T-helper 17 cell (primary cell): Measurements from ENCODE around the gene EIF5. TPM values are rescaled to one million over a fixed set of nuclear protein-coding genes. Genes with fewer than 3 reads are reported as not detected.
A peak's percentile ranks its signal among the peaks of the same experiment; 100 is the strongest.
"Not testable (repeated sequence)": the region's sequence is repeated elsewhere in the genome, so short reads cannot be mapped to it uniquely, and the experiment has no call there.

Source experiments
- ATAC-seq: fragments of 150-1000 bp; cut with Tn5 transposase; 2 replicates; pipeline ENCODE4 v1.10.0; 2021; ENCODE audit warnings: mild to moderate bottlenecking, moderate library complexity
- DNase-seq, 3 donors: peaks; one replicate each; pipeline versions ENCODE4 v3.0.0 to v3.0.0-alpha.2; 2020 to 2021
- H3K9me3 ChIP-seq: one replicate; pipeline ENCODE4 v1.7.0; 2013; ENCODE audit warnings: low read length, mild to moderate bottlenecking; ENCODE audit not compliant: control insufficient read depth, poor library complexity, severe bottlenecking
- H3K27ac Mint-ChIP-seq: one replicate; pipeline ENCODE4 v1.8.0; 2022; ENCODE audit warnings: mild to moderate bottlenecking, moderate library complexity, mixed read lengths
- H3K27me3 Mint-ChIP-seq: one replicate; pipeline ENCODE4 v1.8.0; 2022; ENCODE audit warnings: mixed read lengths
- H3K36me3 Mint-ChIP-seq: one replicate; pipeline ENCODE4 v1.8.0; 2022; ENCODE audit warnings: low read depth, mixed read lengths
- H3K4me1 Mint-ChIP-seq: one replicate; pipeline ENCODE4 v1.8.0; 2022; ENCODE audit warnings: mild to moderate bottlenecking, mixed read lengths
- H3K4me3 Mint-ChIP-seq: one replicate; pipeline ENCODE4 v1.8.0; 2022; ENCODE audit warnings: mild to moderate bottlenecking, moderate library complexity, mixed read lengths
- total RNA-seq, 4 donors: library from RNA in 2 of 4; stranded (reverse) in 2 of 4; gene quantifications; one replicate each; pipeline ENCODE4 v1.2.3 and lab custom pipeline; 2022 to 2026

EIF5 gene
- total RNA-seq, 2 donors from 2014 or later = 649 to 800 TPM

DNA sequence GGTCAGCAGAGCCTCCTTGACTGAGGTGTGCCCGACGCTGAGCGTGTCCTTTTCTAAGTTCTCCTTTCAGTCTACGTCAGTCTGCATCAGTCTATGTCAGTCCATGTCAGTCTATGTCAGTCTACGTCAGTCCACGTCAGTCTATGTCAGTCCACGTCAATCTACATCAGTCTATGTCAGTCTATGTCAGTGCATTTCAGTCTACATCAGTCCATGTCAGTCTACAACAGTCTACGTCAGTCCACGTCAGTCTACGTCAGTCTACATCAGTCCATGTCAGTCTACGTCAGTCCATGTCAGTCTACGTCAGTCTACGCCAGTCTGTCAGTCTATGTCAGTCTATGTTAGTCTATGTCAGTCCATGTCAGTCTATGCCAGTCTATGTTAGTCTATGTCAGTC lies 15.9 kb downstream of the EIF5 start:
- DNase-seq (no peak), ATAC-seq (no peak)
- H3K27ac Mint-ChIP-seq = no peak overlapping the region
- H3K36me3 Mint-ChIP-seq = peaks cover 5% of the 10 kb centered on the region
- peaks cover 8% of the 10 kb centered on the region for H3K27me3 Mint-ChIP-seq
- no peak overlapping the region for H3K4me3 Mint-ChIP-seq
- H3K9me3 ChIP-seq = no peaks in the 10 kb centered on the region
- peaks cover 2% of the 10 kb centered on the region for H3K4me1 Mint-ChIP-seq

DNA sequence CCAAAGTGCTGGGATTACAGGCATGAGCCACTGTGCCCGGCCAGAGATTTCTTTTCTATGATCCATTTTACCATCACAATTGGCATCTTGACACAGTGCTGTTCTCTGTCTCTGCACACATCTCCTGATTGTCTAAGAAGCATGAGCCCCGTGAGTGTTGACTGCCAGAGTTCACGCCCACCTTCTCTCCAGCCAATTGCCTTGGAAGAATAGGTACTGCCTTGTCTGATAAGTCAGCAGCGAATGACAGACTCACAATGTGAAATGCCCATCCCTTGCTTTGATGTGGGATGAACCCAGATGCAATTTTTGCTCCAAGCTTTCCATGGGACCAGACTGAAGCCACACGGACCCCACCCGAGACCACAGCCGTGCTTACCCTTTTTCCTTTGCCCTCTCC lies 19.3 kb downstream of the EIF5 start:
- no peaks in the 10 kb centered on the region for H3K9me3 ChIP-seq
- no peak overlapping the region for H3K4me3 Mint-ChIP-seq
- ATAC-seq (no peak), DNase-seq (no peak)
- peaks cover 8% of the 10 kb centered on the region for H3K27me3 Mint-ChIP-seq
- H3K36me3 Mint-ChIP-seq = peaks cover 5% of the 10 kb centered on the region
- no peak overlapping the region for H3K27ac Mint-ChIP-seq
- peaks cover 8% of the 10 kb centered on the region for H3K4me1 Mint-ChIP-seq

DNA sequence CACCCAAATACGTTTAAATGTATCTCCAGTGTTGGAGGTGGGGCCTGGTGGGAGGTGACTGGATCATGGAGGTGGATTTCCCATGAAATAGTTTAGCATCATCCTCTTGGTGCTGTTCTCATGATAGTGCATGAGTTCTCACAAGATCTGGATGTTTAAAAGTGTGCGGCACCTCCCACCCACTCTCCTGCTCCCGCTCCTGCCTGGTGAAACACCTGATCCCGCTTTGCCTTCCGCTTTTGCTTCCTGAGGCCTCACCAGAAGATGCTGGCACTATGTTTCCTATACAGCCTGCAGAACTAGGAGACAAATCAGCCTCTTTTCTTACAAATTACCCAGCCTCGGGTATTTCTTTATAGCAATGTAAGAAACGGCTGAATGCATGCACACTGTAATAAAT lies 20.1 kb downstream of the EIF5 start:
- Mint-ChIP-seq H3K27ac (no peak overlapping the region), H3K4me3 (no peak overlapping the region), H3K27me3 (peaks cover 8% of the 10 kb centered on the region), H3K4me1 (peaks cover 8% of the 10 kb centered on the region), H3K36me3 (peaks cover 5% of the 10 kb centered on the region)
- no peaks in the 10 kb centered on the region for H3K9me3 ChIP-seq
- ATAC-seq (no peak), DNase-seq (no peak)

DNA sequence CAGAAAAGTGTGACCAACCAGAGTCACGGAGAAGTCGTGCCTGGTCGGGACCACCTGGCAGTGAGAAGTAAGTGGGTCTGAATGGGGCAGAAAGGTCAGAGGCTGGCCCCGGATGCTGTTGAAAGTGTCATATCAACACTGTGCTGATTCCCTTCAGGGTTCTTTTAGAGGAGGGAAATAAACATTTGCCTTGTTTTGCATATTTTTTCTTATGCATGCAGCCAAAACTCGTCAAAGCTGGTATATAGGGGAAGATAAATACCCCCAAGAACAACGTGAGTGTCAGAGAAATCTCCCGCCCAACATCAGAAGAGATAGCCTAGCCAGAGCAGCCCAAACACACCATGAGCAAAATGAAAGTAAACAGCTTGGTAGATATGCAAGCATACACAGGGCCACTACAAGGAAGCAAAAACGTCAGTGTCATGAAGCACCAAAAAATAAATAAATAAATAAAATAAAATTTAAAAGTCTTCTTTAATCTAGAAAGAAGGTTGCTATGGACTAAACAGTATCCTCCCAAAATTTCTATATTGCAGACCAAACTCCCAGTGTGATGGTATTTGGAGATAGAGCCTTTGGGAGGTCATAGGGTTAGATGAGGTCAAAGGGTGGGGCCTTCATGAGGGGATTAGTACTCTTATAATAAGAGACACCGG lies 22.1 kb downstream of the EIF5 start:
- peaks cover 8% of the 10 kb centered on the region for H3K4me1 Mint-ChIP-seq
- H3K27ac Mint-ChIP-seq = no peak overlapping the region
- H3K27me3 Mint-ChIP-seq = peaks cover 16% of the 10 kb centered on the region
- ATAC-seq (no peak), DNase-seq (no peak)
- no peaks in the 10 kb centered on the region for H3K9me3 ChIP-seq
- H3K4me3 Mint-ChIP-seq = peak overlapping the region; percentile 9
- H3K36me3 Mint-ChIP-seq = peaks cover 5% of the 10 kb centered on the region

DNA sequence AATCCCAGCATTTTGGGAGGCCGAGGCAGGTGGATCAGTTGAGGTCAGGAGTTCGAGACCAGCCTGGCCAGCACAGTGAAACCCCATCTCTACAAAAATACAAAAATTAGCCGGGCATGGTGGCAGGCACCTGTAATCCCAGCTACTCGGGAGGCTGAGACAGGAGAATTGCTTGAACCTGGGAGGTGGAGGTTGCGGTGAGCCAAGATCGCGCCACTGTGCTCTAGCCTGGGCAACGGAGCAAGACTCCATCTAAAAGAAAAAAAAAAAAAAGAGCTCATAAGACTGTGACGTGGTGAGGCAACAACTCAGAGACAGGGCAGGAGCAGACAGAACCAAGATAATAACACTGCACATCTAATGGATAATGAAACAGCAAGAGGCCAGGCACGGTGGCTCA lies 23.5 kb downstream of the EIF5 start:
- H3K27me3 Mint-ChIP-seq = peaks cover 10% of the 10 kb centered on the region
- H3K36me3 Mint-ChIP-seq, DNase-seq, ATAC-seq, H3K27ac Mint-ChIP-seq, H3K9me3 ChIP-seq, H3K4me1 Mint-ChIP-seq, H3K4me3 Mint-ChIP-seq: not testable (repeated sequence)

DNA sequence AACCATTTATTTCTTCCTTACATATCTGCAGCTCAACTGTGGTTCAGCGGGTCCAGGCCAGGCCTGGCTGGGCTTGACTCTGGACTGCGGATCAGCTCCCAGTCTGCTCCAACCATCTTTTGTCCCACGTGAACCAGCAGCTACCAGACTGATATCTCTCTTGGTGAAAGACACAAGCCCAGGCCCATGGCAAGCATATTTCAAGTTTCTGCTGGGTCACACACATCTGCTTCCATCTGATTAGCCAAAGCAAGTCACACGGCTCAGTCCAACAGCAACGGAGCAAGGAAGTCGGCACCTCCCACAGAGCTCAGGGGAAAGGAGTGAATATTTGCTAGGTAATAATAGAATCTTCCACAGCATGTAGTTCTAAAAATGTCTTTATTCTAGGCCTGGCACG lies 26.5 kb downstream of the EIF5 start:
- no peak overlapping the region for H3K27ac Mint-ChIP-seq
- H3K4me1 Mint-ChIP-seq = peaks cover 8% of the 10 kb centered on the region
- H3K27me3 Mint-ChIP-seq = peaks cover 7% of the 10 kb centered on the region
- H3K9me3 ChIP-seq = peaks cover 3% of the 10 kb centered on the region
- peaks cover 5% of the 10 kb centered on the region for H3K36me3 Mint-ChIP-seq
- DNase-seq = no peak
- no peak for ATAC-seq
- H3K4me3 Mint-ChIP-seq = no peak overlapping the region

DNA sequence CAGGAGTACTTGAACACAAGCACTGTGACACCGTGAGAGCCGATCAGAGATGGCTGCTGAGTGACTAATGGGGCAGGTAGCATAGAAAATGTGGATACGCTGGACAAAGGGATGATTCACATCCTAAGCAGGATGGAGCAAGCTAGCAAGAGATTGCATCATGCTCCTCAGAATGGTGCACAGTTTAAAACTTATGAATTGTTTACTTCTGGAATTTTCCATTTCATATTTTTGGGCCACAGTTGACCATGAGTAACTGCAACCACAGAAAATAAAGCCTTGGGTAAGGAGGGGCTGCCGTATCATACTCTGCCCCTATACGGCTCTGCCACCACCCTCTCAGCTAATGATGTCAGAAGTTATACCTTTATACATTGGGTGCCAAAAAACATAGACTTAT lies 27.8 kb downstream of the EIF5 start:
- no peak for DNase-seq
- ATAC-seq = peak; percentile 32
- peaks cover 3% of the 10 kb centered on the region for H3K9me3 ChIP-seq
- peaks cover 7% of the 10 kb centered on the region for H3K27me3 Mint-ChIP-seq
- H3K4me3 Mint-ChIP-seq = no peak overlapping the region
- H3K36me3 Mint-ChIP-seq = peaks cover 5% of the 10 kb centered on the region
- H3K4me1 Mint-ChIP-seq = peaks cover 3% of the 10 kb centered on the region
- H3K27ac Mint-ChIP-seq = no peak overlapping the region

DNA sequence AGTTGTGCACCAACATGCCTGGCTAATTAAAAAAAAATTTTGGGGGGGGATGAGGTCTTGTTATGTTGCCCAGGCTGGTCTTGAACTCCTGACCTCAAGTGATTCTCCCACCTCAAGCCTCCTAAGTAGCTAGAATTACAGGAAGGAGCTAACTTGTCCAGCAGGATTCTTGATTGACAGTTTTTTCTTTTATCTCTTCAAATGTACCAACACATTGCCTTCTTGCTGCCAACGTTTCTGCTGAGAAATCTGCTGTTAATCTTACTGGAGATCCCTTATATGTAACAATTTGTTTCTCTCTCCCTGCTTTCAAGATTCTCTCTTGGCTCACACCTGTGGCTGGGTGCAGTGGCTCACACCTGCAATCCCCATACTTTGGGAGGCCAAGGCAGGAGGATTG lies 28.7 kb downstream of the EIF5 start:
- DNase-seq (no peak), ATAC-seq (no peak)
- peaks cover 5% of the 10 kb centered on the region for H3K36me3 Mint-ChIP-seq
- H3K27ac Mint-ChIP-seq = no peak overlapping the region
- no peaks in the 10 kb centered on the region for H3K4me1 Mint-ChIP-seq
- no peak overlapping the region for H3K4me3 Mint-ChIP-seq
- H3K9me3 ChIP-seq = peaks cover 3% of the 10 kb centered on the region
- H3K27me3 Mint-ChIP-seq = peaks cover 7% of the 10 kb centered on the region

DNA sequence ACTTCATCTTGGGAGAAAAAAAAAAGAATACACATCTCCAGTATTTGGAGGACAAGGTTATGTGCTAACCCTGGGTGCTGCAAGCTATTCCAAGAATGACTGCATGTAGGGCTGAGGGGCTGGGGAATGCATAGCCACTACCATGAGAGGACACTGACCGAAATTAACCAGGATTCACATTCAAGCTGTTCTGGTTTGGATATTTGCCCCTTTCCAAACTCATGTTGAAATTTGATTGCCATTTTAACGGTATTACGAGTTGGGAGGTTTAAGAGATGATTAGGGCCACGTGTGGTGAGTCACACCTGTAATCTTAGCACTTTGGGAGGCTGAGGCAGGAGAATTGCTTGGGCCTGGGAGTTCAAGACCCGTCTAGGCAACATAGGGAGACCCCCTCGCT lies 32.7 kb downstream of the EIF5 start:
- Mint-ChIP-seq H3K36me3 (peaks cover 5% of the 10 kb centered on the region), H3K27me3 (no peaks in the 10 kb centered on the region), H3K4me3 (no peak overlapping the region), H3K27ac (no peak overlapping the region), H3K4me1 (no peaks in the 10 kb centered on the region)
- no peak for DNase-seq
- peaks cover 1% of the 10 kb centered on the region for H3K9me3 ChIP-seq
- no peak for ATAC-seq

DNA sequence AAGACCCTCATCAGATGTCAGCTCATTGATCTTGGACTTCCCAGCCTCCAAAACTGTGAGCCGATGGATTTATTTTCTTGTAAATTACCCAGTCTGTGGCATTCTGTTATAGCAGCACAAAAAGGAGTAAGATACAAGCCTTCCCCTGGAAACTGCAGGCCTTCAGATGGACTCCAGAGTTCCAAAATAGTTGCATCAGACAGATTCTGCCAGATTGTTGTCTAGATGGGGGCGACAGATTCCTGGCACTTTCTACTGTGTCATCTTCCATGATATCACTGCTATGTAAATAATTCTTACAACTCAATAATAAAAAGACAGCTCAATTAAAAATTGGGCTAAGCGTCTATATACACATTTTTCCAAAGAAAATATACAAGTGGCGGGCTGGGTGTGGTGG lies 34.0 kb downstream of the EIF5 start:
- no peak for ATAC-seq
- H3K4me3 Mint-ChIP-seq = no peak overlapping the region

DNA sequence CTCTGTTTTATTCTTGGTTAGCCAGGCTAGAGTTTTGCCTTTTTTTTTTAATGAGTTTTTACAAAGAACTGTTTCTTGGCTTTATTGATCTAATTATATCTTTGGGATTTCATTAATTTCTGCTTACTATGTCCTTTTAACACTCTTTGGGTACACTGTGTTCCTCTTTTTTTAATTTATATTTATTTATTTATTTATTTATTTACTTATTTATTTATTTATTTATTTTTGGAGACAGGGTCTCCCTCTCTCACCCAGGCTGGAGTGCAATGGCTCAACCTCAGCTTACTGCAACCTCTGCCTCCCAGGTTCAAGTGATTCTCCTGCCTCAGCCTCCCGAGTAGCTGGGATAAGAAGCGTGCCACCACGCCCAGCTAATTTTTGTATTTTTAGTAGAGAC lies 36.0 kb downstream of the EIF5 start:
- no peaks in the 10 kb centered on the region for H3K9me3 ChIP-seq
- DNase-seq = no peak
- peaks cover 12% of the 10 kb centered on the region for H3K27me3 Mint-ChIP-seq
- H3K4me1 Mint-ChIP-seq = no peaks in the 10 kb centered on the region
- ATAC-seq = no peak
- peaks cover 2% of the 10 kb centered on the region for H3K36me3 Mint-ChIP-seq
- no peak overlapping the region for H3K27ac Mint-ChIP-seq
- no peak overlapping the region for H3K4me3 Mint-ChIP-seq

More for the DNA sequence above, 34.0 kb downstream of the EIF5 start:
- peaks cover 5% of the 10 kb centered on the region for H3K36me3 Mint-ChIP-seq
- H3K4me1 Mint-ChIP-seq = no peaks in the 10 kb centered on the region
- no peak for DNase-seq
- no peaks in the 10 kb centered on the region for H3K27me3 Mint-ChIP-seq
- no peak overlapping the region for H3K27ac Mint-ChIP-seq
- no peaks in the 10 kb centered on the region for H3K9me3 ChIP-seq

DNA sequence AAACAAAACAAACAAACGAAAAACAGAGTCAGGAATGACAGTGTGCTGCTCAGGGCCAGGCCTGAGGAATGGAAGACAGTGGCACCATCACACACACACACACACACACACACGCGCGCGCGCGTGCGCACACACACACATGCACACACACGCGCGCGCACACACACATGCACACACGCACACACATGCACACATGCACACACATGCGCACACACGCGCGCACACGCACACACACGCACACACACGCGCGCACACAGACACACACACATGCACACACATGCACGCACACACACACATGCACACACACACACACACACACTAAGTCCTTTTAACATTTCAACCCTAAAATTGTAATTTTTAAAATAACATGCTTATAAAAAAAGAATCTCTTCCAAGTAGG lies 38.0 kb downstream of the EIF5 start:
- H3K9me3 ChIP-seq = no peaks in the 10 kb centered on the region
- Mint-ChIP-seq H3K36me3 (peaks cover 2% of the 10 kb centered on the region), H3K27ac (peak overlapping the region; percentile 56), H3K4me1 (no peaks in the 10 kb centered on the region), H3K27me3 (peaks cover 12% of the 10 kb centered on the region), H3K4me3 (no peak overlapping the region)
- no peak for DNase-seq
- no peak for ATAC-seq

DNA sequence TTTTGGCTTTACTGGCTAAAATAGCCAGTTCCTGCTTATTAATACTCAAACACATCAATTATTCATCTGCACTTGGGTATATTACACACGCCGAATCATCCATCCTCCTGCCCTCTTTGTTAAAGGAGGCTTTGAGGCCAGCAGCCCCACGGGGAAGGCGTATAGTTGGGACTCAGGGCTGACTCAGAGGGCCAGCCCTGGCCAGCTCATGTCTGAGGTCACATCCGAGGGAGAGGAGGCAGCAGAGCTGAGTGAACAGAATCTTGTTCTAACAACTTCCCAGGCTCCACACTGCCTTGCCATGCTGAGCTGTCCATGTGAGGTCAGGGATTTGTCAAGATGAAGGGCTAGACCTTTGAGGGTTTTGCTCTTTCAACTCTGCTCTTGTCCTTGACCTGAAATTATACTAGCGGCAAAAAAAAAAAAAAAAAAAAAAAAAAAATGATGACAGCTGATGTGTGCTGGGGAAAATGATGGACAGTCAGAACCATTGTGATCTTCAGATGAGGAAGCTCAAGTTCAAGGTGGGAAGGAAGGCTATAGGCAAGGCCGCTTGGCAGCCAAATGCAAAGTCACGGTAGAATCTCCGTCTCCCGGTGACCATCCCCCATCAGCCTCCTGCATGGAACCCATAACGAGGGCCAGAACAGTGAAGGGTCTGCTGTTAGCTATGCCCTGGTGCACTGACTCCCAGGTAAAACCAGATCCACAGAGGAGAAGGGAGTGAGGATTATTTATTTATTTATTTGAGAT lies 38.7 kb downstream of the EIF5 start:
- no peaks in the 10 kb centered on the region for H3K4me1 Mint-ChIP-seq
- H3K4me3 Mint-ChIP-seq = no peak overlapping the region
- peaks cover 2% of the 10 kb centered on the region for H3K36me3 Mint-ChIP-seq
- no peak overlapping the region for H3K27ac Mint-ChIP-seq
- DNase-seq (no peak), ATAC-seq (no peak)
- H3K27me3 Mint-ChIP-seq = peaks cover 12% of the 10 kb centered on the region
- H3K9me3 ChIP-seq = no peaks in the 10 kb centered on the region

DNA sequence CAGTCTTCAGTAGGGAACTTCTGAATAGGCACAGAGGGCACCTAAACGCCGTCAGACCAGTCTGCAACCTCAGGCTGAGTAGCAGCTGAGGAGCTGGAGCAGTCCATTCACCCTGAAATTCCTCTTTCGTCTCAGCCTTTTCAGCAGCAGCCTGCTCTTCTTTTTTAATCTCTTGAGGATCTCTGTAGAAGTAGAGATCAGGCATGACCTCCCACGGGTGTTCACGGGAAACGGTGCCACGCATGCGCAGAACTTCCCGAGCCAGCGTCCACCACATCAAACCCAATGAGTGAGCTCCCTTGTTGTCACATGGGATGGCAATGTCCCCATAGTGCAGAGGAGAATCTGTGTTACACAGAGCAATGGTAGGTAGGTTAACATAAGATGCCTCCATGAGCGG lies 40.1 kb downstream of the EIF5 start:
- H3K36me3 Mint-ChIP-seq = peaks cover 2% of the 10 kb centered on the region
- peaks cover 12% of the 10 kb centered on the region for H3K27me3 Mint-ChIP-seq
- no peak overlapping the region for H3K27ac Mint-ChIP-seq

More for the DNA sequence above, 40.1 kb downstream of the EIF5 start:
- no peak for DNase-seq
- ATAC-seq = no peak
- H3K9me3 ChIP-seq = no peaks in the 10 kb centered on the region
- Mint-ChIP-seq H3K4me3 (no peak overlapping the region), H3K4me1 (no peaks in the 10 kb centered on the region)
